Right cardiac atrium (tissue), 5 donors: ENCODE data around the gene SHISA2. TPM values are rescaled to one million over a fixed set of nuclear protein-coding genes. Genes with fewer than 3 reads are reported as not detected.
"Not testable (repeated sequence)": the region's sequence is repeated elsewhere in the genome, so short reads cannot be mapped to it uniquely, and the experiment has no call there.

Source experiments
- ATAC-seq, 2 donors: fragments of 200-7000 bp; cut with Tn5 transposase; one replicate each; pipeline versions ENCODE4 v1.8.0 to v1.9.1; 2020; ENCODE audit warnings: moderate library complexity in 2 of 2, mild to moderate bottlenecking in 1 of 2
- DNase-seq, 3 donors: peaks; one replicate each; pipeline ENCODE4 v3.0.0-alpha.2; 2020
- H3K27ac ChIP-seq: one replicate; pipeline ENCODE4 v1.5.1; 2013; ENCODE audit warnings: mild to moderate bottlenecking, low read length, control low read depth, moderate library complexity
- H3K27me3 ChIP-seq: one replicate; pipeline ENCODE4 v1.6.1; 2013; ENCODE audit not compliant: control insufficient read depth, insufficient read depth
- H3K4me1 ChIP-seq: one replicate; pipeline ENCODE4 v1.6.1; 2013; ENCODE audit warnings: low read length; ENCODE audit not compliant: control insufficient read depth, insufficient read depth
- H3K4me3 ChIP-seq: one replicate; pipeline ENCODE4 v1.5.1; 2013; ENCODE audit warnings: low read length, control low read depth
- H3K9me3 ChIP-seq: one replicate; pipeline ENCODE4 v1.6.1; 2013; ENCODE audit warnings: low read length; ENCODE audit not compliant: control insufficient read depth
- WGBS: extraction: QIAGEN DNeasy Blood & Tissue Kit; methylation state at CpG from one replicate; pipeline ENCODE4 v1.1.7; 2013; 5-methylcytosine and 5-hydroxymethylcytosine counted together
- intact Hi-C, 4 donors: fragments of 100-400 bp; cut with DNase I; formaldehyde crosslinking; loops; one replicate each; pipeline versions ENCODE4 v1.11.0 to v1.14.0; 2022 to 2023
- long read RNA-seq, 4 donors: library from polyadenylated mRNA; unstranded; transcript quantifications; one replicate each; pipeline ENCODE4 v2.0.0, GENCODE V29; 2020 to 2021
- polyA plus RNA-seq: library from polyadenylated mRNA; stranded (reverse); fragments of 200-250 nt; gene quantifications from one replicate; pipeline ENCODE4 v1.2.3, GENCODE V29; 2013
- total RNA-seq, 4 donors: library from RNA; stranded (reverse); fragmentation: NEBNext Ultra II Directional; extraction: Animal tissue kit (Norgen Biotek cat#: 25700); gene quantifications; one replicate each; pipeline ENCODE4 v1.2.1, GENCODE V29; 2021
- donor health status: healthy with polysubstance abuse.
- donor health status: DM: no; HTN: yes; CAD: no.
- donor health status: DM: no; HTN: no; CAD: no.
- donor health status: DM: no; HTN: yes; CAD: no; lungs with severe emphysema.
- donor health status: DM: yes; HTN: yes; CAD: no.

Gene SHISA2
- total RNA-seq (under 1 TPM in 3 of 4 donors, not detected in 1; 0.12 to 0.34 (median 0.22) TPM), polyA plus RNA-seq (0.07 TPM)
- long read RNA-seq, donor 1 = 0 reads
- long read RNA-seq, donor 2 = 0 reads
- long read RNA-seq, donor 3 = 0 reads
- long read RNA-seq, donor 4 = 0 reads

DNA sequence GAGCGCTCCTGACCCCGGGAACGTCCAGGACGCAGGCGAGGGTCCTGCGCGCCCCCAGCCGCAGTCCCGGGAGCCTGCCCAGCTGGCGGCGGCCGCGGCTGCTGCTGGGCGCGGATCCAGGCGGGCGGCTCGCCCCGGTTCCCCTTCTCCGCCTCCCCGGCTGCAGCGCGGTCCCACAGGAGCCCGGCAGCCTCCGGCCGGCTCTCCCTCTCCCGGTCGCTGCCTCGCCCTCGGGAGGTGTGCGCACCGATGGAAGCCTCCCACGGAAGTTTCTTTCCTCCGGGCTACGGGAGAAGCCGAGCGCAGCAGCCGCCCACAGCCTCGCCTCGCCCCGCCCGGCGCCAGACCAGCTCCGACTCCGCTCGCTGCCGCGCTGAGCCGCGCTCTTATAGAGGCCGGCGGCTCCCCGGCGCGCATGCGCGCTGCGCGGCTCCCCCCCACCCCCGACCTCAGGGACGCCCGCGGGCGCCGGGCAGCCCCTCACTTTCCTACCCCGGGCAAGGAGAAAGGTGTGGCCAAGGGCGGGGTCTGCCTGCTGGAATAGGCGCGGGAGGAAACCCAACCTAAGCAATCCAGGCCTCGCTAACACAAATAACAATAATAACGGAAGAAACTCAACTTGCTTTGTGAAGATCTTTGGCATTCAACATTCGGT lies at the start of gene SHISA2:
SHISA2 (minus strand) TSS at position 360 of the 655 bp plus-strand sequence. CDS start 1,041 bp downstream, outside the sequence.
- intact Hi-C loops = no loop called here
- H3K27ac ChIP-seq = no peak within 1 kb of the TSS
- peak within 1 kb of the TSS; percentile 42 for H3K4me3 ChIP-seq
- H3K27me3 ChIP-seq = no peaks in the 10 kb centered on the region
- ATAC-seq (peak; percentile 91), DNase-seq (peak; percentile 55 to 83 (median 71))
- 1% methylated on average over 71 of the region's 72 CpGs for WGBS
- no peaks in the 10 kb centered on the region for H3K4me1 ChIP-seq
- no peaks in the 10 kb centered on the region for H3K9me3 ChIP-seq

DNA sequence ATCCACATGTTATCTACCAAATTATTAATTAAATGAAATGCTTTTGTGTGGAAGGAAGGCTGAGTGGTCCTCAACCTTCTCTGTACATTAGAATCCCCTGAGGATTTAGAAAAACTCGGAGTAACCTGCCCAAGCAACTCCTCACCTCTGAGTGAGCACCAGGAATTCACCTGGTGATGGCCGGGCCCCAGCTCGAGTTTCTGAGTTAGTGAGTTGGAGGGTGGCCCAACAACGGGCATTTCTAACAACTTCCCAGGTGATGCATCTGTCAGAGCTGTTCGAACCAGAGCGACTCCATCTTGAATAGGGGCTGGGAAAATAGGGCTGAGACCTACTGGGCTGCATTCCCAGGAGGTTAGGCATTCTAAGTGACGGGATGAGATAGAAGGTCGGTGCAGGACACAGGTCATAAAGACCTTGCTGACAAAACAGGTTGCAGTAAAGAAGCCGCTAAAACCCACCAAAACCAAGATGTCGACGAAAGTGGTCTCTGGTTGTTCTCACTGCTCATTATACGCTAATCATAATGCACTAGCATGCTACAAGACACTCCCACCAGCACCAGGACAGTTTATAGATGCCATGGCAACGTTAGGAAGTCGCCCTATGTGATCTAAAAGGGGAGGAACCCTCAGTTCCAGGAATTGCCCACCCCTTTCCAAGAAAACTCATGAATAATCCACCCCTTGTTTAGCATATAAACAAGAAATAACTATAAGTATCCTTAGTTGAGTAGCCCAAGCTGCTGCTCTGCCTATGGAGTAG lies 44.2 kb upstream of the SHISA2 start:
- Histone ChIP-seq H3K4me1 (no peaks in the 10 kb centered on the region), H3K27me3 (no peaks in the 10 kb centered on the region), H3K4me3 (no peak overlapping the region), H3K27ac (no peak overlapping the region), H3K9me3 (no peaks in the 10 kb centered on the region)
- DNase-seq (no peak), ATAC-seq (no peak)
- intact Hi-C loops = no loop called here
- WGBS = 79% methylated on average over 14 of the region's 14 CpGs

GRCh38 chr13:26095338-26095737 lies 43.5 kb upstream of the SHISA2 start:
- Histone ChIP-seq H3K4me1 (no peaks in the 10 kb centered on the region), H3K27me3 (no peaks in the 10 kb centered on the region), H3K4me3 (no peak overlapping the region), H3K27ac (no peak overlapping the region), H3K9me3 (no peaks in the 10 kb centered on the region)
- ATAC-seq = no peak
- intact Hi-C loops = no loop called here
- no peak for DNase-seq
- WGBS = 10% methylated on average over 1 of the region's 1 CpG

DNA sequence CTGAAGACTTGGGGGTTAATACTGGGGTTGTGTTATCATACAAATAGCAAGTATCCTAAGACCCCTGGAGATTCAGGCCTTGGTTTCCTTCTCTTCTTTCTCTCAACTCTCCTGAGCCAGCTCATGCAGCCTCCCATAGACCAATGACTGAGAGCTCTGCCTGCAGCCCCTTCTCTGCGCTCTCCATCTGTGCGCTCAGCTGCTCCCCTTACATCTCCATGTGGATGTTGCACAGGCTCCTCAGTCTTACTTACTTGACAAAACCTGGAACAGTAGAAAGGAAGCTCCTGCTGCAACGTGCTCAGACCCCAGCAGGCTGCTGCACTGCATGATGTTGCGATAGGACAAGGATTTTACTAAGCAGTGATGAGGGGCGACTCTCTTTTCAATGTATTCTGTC lies 25.0 kb upstream of the SHISA2 start:
- not testable (repeated sequence) for H3K4me1 ChIP-seq, H3K27me3 ChIP-seq, ATAC-seq, DNase-seq, H3K9me3 ChIP-seq, H3K27ac ChIP-seq, H3K4me3 ChIP-seq
- intact Hi-C loops = loop anchor here in 1 of 4 donors (10.0 kb wide), 1 partner anchor 1072 kb away; no protein-coding TSS in a partner anchor
- WGBS = 80% methylated on average over 5 of the region's 5 CpGs

DNA sequence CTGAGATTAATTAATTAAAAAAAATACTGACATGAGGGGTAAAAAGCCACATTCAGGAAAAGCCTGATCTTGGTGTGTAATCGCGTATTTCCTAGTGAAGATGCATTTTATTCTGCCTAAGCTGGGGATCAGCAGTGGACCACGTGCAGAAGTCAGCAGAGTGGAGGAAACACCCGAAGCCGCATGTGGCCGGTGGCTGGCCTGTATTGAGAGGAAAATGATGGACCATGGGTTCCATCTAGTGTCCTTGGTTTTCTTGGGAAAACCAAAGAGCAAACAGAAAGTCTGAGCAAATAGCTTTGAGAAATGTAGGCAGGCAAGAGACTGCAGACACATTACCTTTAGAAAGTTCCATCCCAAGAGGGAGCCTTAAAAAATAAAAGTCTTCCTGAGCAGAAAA lies 23.7 kb upstream of the SHISA2 start:
- no peak overlapping the region for H3K27ac ChIP-seq
- no peaks in the 10 kb centered on the region for H3K9me3 ChIP-seq
- intact Hi-C loops = loop anchor here in 1 of 4 donors (10.0 kb wide), 1 partner anchor 1071 kb away; no protein-coding TSS in a partner anchor
- no peaks in the 10 kb centered on the region for H3K27me3 ChIP-seq
- 47% methylated on average over 6 of the region's 6 CpGs for WGBS
- no peaks in the 10 kb centered on the region for H3K4me1 ChIP-seq
- no peak overlapping the region for H3K4me3 ChIP-seq
- DNase-seq = no peak
- no peak for ATAC-seq

DNA sequence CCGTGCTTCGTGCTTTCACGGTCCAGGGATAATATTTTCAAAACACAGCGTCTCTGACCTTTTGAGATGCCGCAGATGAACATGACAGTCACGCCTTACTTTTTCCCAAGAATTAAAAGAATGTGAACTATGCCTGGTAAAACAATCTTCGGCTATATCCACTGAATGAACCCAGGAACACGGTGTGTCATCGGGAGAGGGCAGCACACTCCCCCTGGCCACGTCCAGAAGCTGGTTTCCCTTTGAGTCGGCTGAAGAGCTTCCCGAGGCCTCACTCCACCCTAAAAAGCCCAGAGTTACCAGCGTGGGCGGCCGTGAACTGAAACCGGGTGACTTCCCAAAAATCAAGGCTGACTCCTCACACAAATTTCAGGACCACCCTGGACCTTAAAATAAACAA lies 22.9 kb upstream of the SHISA2 start:
- Histone ChIP-seq H3K27ac (no peak overlapping the region), H3K9me3 (no peaks in the 10 kb centered on the region), H3K27me3 (no peaks in the 10 kb centered on the region), H3K4me3 (no peak overlapping the region), H3K4me1 (no peaks in the 10 kb centered on the region)
- intact Hi-C loops = loop anchor here in 1 of 4 donors (5.0 to 10.0 kb wide), 2 partner anchors 497 to 1070 kb away; no protein-coding TSS in a partner anchor
- DNase-seq (no peak), ATAC-seq (peak in 1 of 2 donors; percentile 35)
- 26% methylated on average over 16 of the region's 16 CpGs for WGBS

GRCh38 chr13:26072335-26072734 lies 20.5 kb upstream of the SHISA2 start:
- DNase-seq, H3K4me1 ChIP-seq, H3K27ac ChIP-seq, H3K4me3 ChIP-seq, H3K27me3 ChIP-seq, H3K9me3 ChIP-seq: not testable (repeated sequence)
- ATAC-seq = peak; percentile 64 to 66
- intact Hi-C loops = loop anchor here in 1 of 4 donors (5.0 to 10.0 kb wide), 2 partner anchors 495 to 1068 kb away; no protein-coding TSS in a partner anchor
- WGBS = 10% methylated on average over 5 of the region's 7 CpGs

DNA sequence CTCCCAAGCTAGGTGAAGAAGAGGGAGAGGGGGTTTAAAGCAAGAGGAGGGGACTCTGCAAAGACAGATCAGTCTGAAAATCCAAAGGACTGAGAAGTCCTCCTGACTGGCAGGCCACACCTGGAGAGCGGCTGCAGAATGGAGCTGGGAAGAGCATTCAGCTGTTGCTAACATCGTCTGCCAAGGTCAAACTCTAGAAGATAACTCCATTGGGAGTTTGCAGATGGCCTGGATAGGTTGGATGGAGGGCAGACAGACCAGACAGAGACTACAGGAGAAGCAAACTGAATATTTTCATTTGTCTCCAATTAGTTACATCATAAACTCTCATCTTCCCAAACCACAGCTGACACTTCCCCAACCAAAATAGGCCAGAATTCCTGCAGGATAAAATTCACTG lies 19.9 kb upstream of the SHISA2 start:
- no peaks in the 10 kb centered on the region for H3K9me3 ChIP-seq
- no peak overlapping the region for H3K4me3 ChIP-seq
- ATAC-seq (no peak), DNase-seq (no peak)
- intact Hi-C loops = loop anchor here in 1 of 4 donors (5.0 to 10.0 kb wide), 2 partner anchors 494 to 1067 kb away; no protein-coding TSS in a partner anchor
- no peak overlapping the region for H3K27ac ChIP-seq
- WGBS = 81% methylated on average over 2 of the region's 2 CpGs
- no peaks in the 10 kb centered on the region for H3K27me3 ChIP-seq
- H3K4me1 ChIP-seq = no peaks in the 10 kb centered on the region

DNA sequence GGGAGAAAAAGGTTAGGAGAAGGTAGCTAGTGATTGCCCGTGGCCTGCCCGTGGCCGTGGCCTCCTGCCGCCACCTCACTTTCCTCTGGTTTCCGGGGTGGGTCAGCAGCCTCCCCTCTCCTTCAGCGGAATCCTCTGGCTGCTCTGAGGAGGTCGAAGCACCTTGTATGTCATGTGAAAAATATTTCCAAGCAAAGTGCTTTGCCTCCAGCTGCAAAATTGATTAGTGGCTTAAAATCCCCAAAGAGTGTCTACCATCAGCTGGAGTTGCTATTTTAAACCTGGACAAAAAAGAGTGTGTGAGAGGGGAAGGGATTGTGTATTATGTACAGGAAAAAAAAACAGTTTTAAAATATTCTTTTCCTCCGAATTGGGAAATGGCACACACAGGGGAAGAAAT lies 17.8 kb upstream of the SHISA2 start:
- H3K27me3 ChIP-seq, H3K27ac ChIP-seq, DNase-seq, H3K9me3 ChIP-seq, H3K4me3 ChIP-seq, ATAC-seq, H3K4me1 ChIP-seq: not testable (repeated sequence)
- 72% methylated on average over 8 of the region's 8 CpGs for WGBS
- intact Hi-C loops = loop anchor here in 1 of 4 donors (5.0 to 10.0 kb wide), 2 partner anchors 492 to 1065 kb away; no protein-coding TSS in a partner anchor

DNA sequence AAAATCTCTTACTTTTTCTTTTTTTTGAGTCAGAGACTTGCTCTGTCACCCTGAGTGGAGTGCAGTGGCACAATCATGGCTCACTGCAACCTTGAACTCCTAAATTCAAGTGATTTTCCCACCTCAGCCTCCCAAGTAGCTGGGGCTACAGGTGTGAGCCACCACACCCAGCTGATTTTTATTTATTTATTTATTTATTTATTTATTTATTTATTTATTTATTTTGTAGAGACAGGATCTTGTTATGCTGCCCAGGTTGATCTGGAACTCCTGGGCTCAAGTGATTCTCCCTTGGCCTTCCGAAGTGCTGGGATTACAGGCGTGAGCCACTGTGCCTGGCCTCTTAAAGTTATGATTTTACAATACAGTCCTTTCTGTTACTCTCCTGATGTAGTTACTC lies 16.6 kb upstream of the SHISA2 start:
- H3K4me1 ChIP-seq, H3K27ac ChIP-seq, H3K4me3 ChIP-seq, H3K9me3 ChIP-seq, intact Hi-C loops, DNase-seq, H3K27me3 ChIP-seq, ATAC-seq: not testable (repeated sequence)
- 94% methylated on average over 2 of the region's 2 CpGs for WGBS

GRCh38 chr13:26067601-26068000 lies 15.8 kb upstream of the SHISA2 start:
- no peaks in the 10 kb centered on the region for H3K27me3 ChIP-seq
- no peak overlapping the region for H3K27ac ChIP-seq
- intact Hi-C loops = no loop called here
- WGBS = 93% methylated on average over 3 of the region's 3 CpGs
- DNase-seq = no peak
- no peaks in the 10 kb centered on the region for H3K4me1 ChIP-seq
- ATAC-seq = no peak
- no peaks in the 10 kb centered on the region for H3K9me3 ChIP-seq
- H3K4me3 ChIP-seq = no peak overlapping the region
